IMR-90 (cell line): ENCODE measurements around the gene MDH1B. TPM values are rescaled to one million over a fixed set of nuclear protein-coding genes. Genes with fewer than 3 reads are reported as not detected.

Source experiments
- ATAC-seq: fragments of 200-7000 bp; cut with Tn5 transposase; 2 replicates; pipeline ENCODE4 v1.9.1; 2020; ENCODE audit warnings: low read depth, mild to moderate bottlenecking, moderate library complexity
- BruUV-seq: library from RNA; stranded (reverse); fragments of 400-500 nt; replicated peaks from 2 replicates; lab custom pipeline; 2021; lab: Mats Ljungman, UMichigan
- CTCF ChIA-PET: fragments of 300-600 bp; formaldehyde crosslinking; extraction: SDS; loops from one replicate; lab custom pipeline; 2021; ENCODE audit warnings: antibody characterized with exemption; lab: Yijun Ruan, JAX
- POLR2A ChIA-PET: fragments of 300-600 bp; sonication (Branson Sonifier 250); formaldehyde crosslinking; loops from one replicate; lab custom pipeline; 2022; ENCODE audit warnings: antibody characterized with exemption; ENCODE audit not compliant: unreplicated experiment; lab: Charles Lee
- DNase-seq: peaks from one replicate; pipeline ENCODE4 v3.0.0; 2013
- H2AFZ ChIP-seq: replicated peaks from 2 replicates; pipeline ENCODE3; 2013; ENCODE audit warnings: low read length, mild to moderate bottlenecking; ENCODE audit not compliant: poor library complexity
- H2AK5ac ChIP-seq: 2 replicates; pipeline ENCODE4 v1.6.1; 2013; ENCODE audit warnings: low read depth, low read length, inconsistent platforms
- H2AK9ac ChIP-seq: replicated peaks from 2 replicates; pipeline ENCODE3; 2013; ENCODE audit warnings: mild to moderate bottlenecking, low read depth, low read length, moderate library complexity; ENCODE audit not compliant: poor library complexity
- H2BK120ac ChIP-seq: 2 replicates; pipeline ENCODE4 v1.6.1; 2013; ENCODE audit warnings: low read depth, low read length, inconsistent platforms
- H2BK15ac ChIP-seq: 3 replicates; pipeline ENCODE4 v1.6.1; 2013; ENCODE audit warnings: low read depth, low read length, inconsistent platforms
- H2BK20ac ChIP-seq: 2 replicates; pipeline ENCODE4 v1.6.1; 2013; ENCODE audit warnings: low read depth, mild to moderate bottlenecking, inconsistent platforms, low read length, moderate library complexity
- H2BK5ac ChIP-seq: 2 replicates; pipeline ENCODE4 v1.6.1; 2013; ENCODE audit warnings: mild to moderate bottlenecking, low read depth, low read length, inconsistent platforms; ENCODE audit not compliant: poor library complexity, severe bottlenecking
- H3K14ac ChIP-seq: replicated peaks from 2 replicates; pipeline ENCODE4 v1.6.1; 2013; ENCODE audit warnings: low read depth, low read length, inconsistent platforms
- H3K18ac ChIP-seq: 2 replicates; pipeline ENCODE4 v1.6.1; 2013; ENCODE audit warnings: low read depth, low read length, control low read depth
- H3K23ac ChIP-seq: 2 replicates; pipeline ENCODE4 v1.6.1; 2013; ENCODE audit warnings: low read depth, low read length, inconsistent platforms
- H3K27ac ChIP-seq: 2 replicates; pipeline ENCODE4 v1.5.1; 2013; ENCODE audit warnings: mild to moderate bottlenecking, control low read depth, low read length; ENCODE audit not compliant: insufficient read depth
- H3K27me3 ChIP-seq: 2 replicates; pipeline ENCODE4 v1.6.1; 2013; ENCODE audit warnings: low read length; ENCODE audit not compliant: control insufficient read depth, insufficient read depth
- H3K36me3 ChIP-seq: 2 replicates; pipeline ENCODE4 v1.6.1; 2013; ENCODE audit warnings: low read length, mixed read lengths; ENCODE audit not compliant: control insufficient read depth, insufficient read depth
- H3K4ac ChIP-seq: 2 replicates; pipeline ENCODE4 v1.6.1; 2013; ENCODE audit warnings: low read depth, low read length, inconsistent platforms
- H3K4me1 ChIP-seq: 2 replicates; pipeline ENCODE4 v1.6.1; 2013; ENCODE audit warnings: low read length, mixed read lengths; ENCODE audit not compliant: control insufficient read depth, insufficient read depth
- H3K4me2 ChIP-seq: 2 replicates; pipeline ENCODE4 v1.6.1; 2013; ENCODE audit warnings: low read depth, mild to moderate bottlenecking, control low read depth, low read length, moderate library complexity
- H3K4me3 ChIP-seq: 2 replicates; pipeline ENCODE4 v1.5.1; 2013; ENCODE audit warnings: low read depth, mild to moderate bottlenecking, control low read depth, low read length, moderate library complexity; ENCODE audit not compliant: insufficient read depth
- H3K56ac ChIP-seq: 2 replicates; pipeline ENCODE4 v1.6.1; 2013; ENCODE audit warnings: low read length, inconsistent platforms; ENCODE audit not compliant: insufficient read depth; ENCODE audit errors: extremely low read depth
- H3K79me1 ChIP-seq, 2 experiments: 2 replicates each; pipeline ENCODE4 v1.6.1; 2013; ENCODE audit warnings: low read length in 2 of 2, inconsistent platforms in 1 of 2, low read depth in 1 of 2
- H3K9ac ChIP-seq: 2 replicates; pipeline ENCODE4 v1.6.1; 2013; ENCODE audit warnings: low read depth, low read length, control low read depth
- H3K9me1 ChIP-seq: 2 replicates; pipeline ENCODE4 v1.6.1; 2013; ENCODE audit warnings: low read length, inconsistent platforms; ENCODE audit not compliant: insufficient read depth
- H3K9me3 ChIP-seq: 2 replicates; pipeline ENCODE4 v1.6.1; 2013; ENCODE audit warnings: low read length; ENCODE audit not compliant: control insufficient read depth, insufficient read depth
- H4K20me1 ChIP-seq: 2 replicates; pipeline ENCODE4 v1.6.1; 2013; ENCODE audit warnings: low read length, inconsistent platforms; ENCODE audit not compliant: insufficient read depth
- H4K5ac ChIP-seq: 2 replicates; pipeline ENCODE4 v1.6.1; 2013; ENCODE audit warnings: mild to moderate bottlenecking, low read depth, low read length, control low read depth
- H4K8ac ChIP-seq, 2 experiments: 2 replicates each; pipeline ENCODE4 v1.6.1; 2013; ENCODE audit warnings: low read depth in 2 of 2, low read length in 2 of 2, control low read depth in 1 of 2, inconsistent platforms in 1 of 2
- H4K91ac ChIP-seq: 2 replicates; pipeline ENCODE4 v1.6.1; 2013; ENCODE audit warnings: low read depth, low read length, inconsistent platforms; ENCODE audit not compliant: insufficient read depth
- NFE2L2 ChIP-seq: fragments of 150-350 bp; IDR thresholded peaks from 2 replicates; pipeline ENCODE4 v1.6.1; 2016; ENCODE audit warnings: low read depth, mild to moderate bottlenecking, low read length
- WGBS, 2 experiments: methylation state at CpG; one replicate each; pipeline versions ENCODE4 v1.1.5 to v1.1.7; 2013; ENCODE audit warnings: missing lambda C conversion rate in 2 of 2; ENCODE audit not compliant: insufficient read length in 1 of 2; ENCODE audit errors: extremely low coverage in 2 of 2; 5-methylcytosine and 5-hydroxymethylcytosine counted together
- dilution Hi-C: fragments of 300-500 bp; cut with HindIII; formaldehyde crosslinking; loops from one replicate; pipeline ENCODE4 v1.14.3; 2018; ENCODE audit warnings: low sequenced_read_pairs; ENCODE audit not compliant: unreplicated experiment
- in situ Hi-C: fragments of 300-500 bp; cut with MboI; formaldehyde crosslinking; loops from 3 replicates; pipeline ENCODE4 v1.14.3; 2019; ENCODE audit warnings: low sequenced_read_pairs, inconsistent platforms, mixed read lengths
- intact Hi-C: fragments of 100-400 bp; cut with micrococcal nuclease; formaldehyde crosslinking; loops from 2 replicates; pipeline ENCODE4 v1.10.0; 2022
- polyA plus RNA-seq, 3 experiments: library from polyadenylated mRNA; depleted of rRNA; stranded (reverse); fragments of >200 nt; gene quantifications; 2 replicates each; pipeline ENCODE4 v1.2.3, GENCODE V29; 2012; ENCODE audit warnings: low replicate concordance in 1 of 3
- total RNA-seq: library from RNA; depleted of rRNA; stranded (reverse); fragments of >200 nt; gene quantifications from 2 replicates; pipeline ENCODE4 v1.2.3, GENCODE V29; 2012
- TF ChIP-seq, protein P1 (sequence below): conservative IDR thresholded peaks from 2 replicates; pipeline ENCODE4 v1.5.1; 2012; ENCODE audit warnings: mild to moderate bottlenecking, low read depth, low read length, improper control_type of control experiment

The MDH1B gene
- total and polyA plus RNA-seq, 2 of the 4 experiments (the other 2 are of a cell fraction) = 0.38 to 0.54 TPM

- Histone ChIP-seq H3K9me3 (no peaks in the 10 kb centered on the region), H3K14ac (no peak overlapping the region), H3K18ac (no peak overlapping the region), H3K4me1 (no peaks in the 10 kb centered on the region), H2BK15ac (no peak overlapping the region), H3K9me1 (no peaks in the 10 kb centered on the region), H2AK5ac (no peak overlapping the region), H3K4me3 (no peak overlapping the region), H3K9ac (no peak overlapping the region), H3K27me3 (no peaks in the 10 kb centered on the region), H2BK120ac (no peak overlapping the region), H2AFZ (no peak overlapping the region), H3K56ac (no peak overlapping the region), H4K20me1 (no peaks in the 10 kb centered on the region), H4K5ac (no peak overlapping the region), H4K91ac (no peak overlapping the region), H3K79me1 (no peaks in the 10 kb centered on the region), H2BK5ac (no peak overlapping the region), H3K36me3 (no peaks in the 10 kb centered on the region), H3K27ac (no peak overlapping the region), H3K23ac (no peak overlapping the region), H3K4ac (no peak overlapping the region), H3K4me2 (no peak overlapping the region), H2BK20ac (no peak overlapping the region), H4K8ac (no peak overlapping the region), H2AK9ac (no peak overlapping the region)
- dilution Hi-C loops = no loop called here
- no CpG with 5 or more reads among the region's 4 CpGs for WGBS, 2 experiments
- peak; percentile 38; the same call in 1 of the 2 replicates for TF ChIP-seq NFE2L2
- TF ChIP-seq, protein P1, sequence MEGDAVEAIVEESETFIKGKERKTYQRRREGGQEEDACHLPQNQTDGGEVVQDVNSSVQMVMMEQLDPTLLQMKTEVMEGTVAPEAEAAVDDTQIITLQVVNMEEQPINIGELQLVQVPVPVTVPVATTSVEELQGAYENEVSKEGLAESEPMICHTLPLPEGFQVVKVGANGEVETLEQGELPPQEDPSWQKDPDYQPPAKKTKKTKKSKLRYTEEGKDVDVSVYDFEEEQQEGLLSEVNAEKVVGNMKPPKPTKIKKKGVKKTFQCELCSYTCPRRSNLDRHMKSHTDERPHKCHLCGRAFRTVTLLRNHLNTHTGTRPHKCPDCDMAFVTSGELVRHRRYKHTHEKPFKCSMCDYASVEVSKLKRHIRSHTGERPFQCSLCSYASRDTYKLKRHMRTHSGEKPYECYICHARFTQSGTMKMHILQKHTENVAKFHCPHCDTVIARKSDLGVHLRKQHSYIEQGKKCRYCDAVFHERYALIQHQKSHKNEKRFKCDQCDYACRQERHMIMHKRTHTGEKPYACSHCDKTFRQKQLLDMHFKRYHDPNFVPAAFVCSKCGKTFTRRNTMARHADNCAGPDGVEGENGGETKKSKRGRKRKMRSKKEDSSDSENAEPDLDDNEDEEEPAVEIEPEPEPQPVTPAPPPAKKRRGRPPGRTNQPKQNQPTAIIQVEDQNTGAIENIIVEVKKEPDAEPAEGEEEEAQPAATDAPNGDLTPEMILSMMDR = no peak
- DNase-seq (no peak), ATAC-seq (no peak)
- intact Hi-C loops = no loop called here
- ChIA-PET POLR2A (no interaction called here), CTCF (no interaction called here)
- in situ Hi-C loops = no loop called here
- no TSS peak for BruUV-seq
These were observed 43.7 kb downstream of the MDH1B start for GRCh38 chr2:206721256-206721920.
